H1 (cell line): ENCODE measurements around the gene NOSIP. TPM values are rescaled to one million over a fixed set of nuclear protein-coding genes. Genes with fewer than 3 reads are reported as not detected.

ENCODE experiments used
- BCL11A ChIP-seq, 2 experiments: IDR thresholded peaks; one replicate each; pipeline ENCODE4 v1.6.1; 2011; ENCODE audit warnings: low read depth in 2 of 2, low read length in 2 of 2, mild to moderate bottlenecking in 2 of 2
- CHD2 ChIP-seq: IDR thresholded peaks from 2 replicates; pipeline ENCODE4 v1.6.1; 2012; ENCODE audit warnings: low read length, improper control_type of control experiment
- CHD7 ChIP-seq: fragments of 300-600 bp; sonication (generic); IDR thresholded peaks from 2 replicates; pipeline ENCODE4 v1.7.1; 2012; ENCODE audit warnings: low read length, moderate library complexity, mild to moderate bottlenecking, inconsistent platforms; ENCODE audit not compliant: insufficient replicate concordance
- EGR1 ChIP-seq: IDR thresholded peaks from 2 replicates; pipeline ENCODE4 v1.6.1; 2011; ENCODE audit warnings: low read depth, low read length, borderline replicate concordance
- NANOG ChIP-seq: IDR thresholded peaks from 2 replicates; pipeline ENCODE4 v1.6.1; 2011; ENCODE audit warnings: low read length, low read depth, mild to moderate bottlenecking, inconsistent platforms; ENCODE audit not compliant: insufficient read depth, poor library complexity, severe bottlenecking
- POU5F1 ChIP-seq: IDR thresholded peaks from 2 replicates; pipeline ENCODE4 v1.6.1; 2011; ENCODE audit warnings: low read depth, mild to moderate bottlenecking, low read length, moderate library complexity
- RAD21 ChIP-seq, 2 experiments: IDR thresholded peaks in 1 of 2; conservative IDR thresholded peaks in 1 of 2; 2 replicates each; pipeline ENCODE4 v1.6.1; 2011; ENCODE audit warnings: low read depth in 2 of 2, low read length in 2 of 2, improper control_type of control experiment in 1 of 2, inconsistent platforms in 1 of 2, mild to moderate bottlenecking in 1 of 2, moderate library complexity in 1 of 2
- RXRA ChIP-seq: IDR thresholded peaks from 2 replicates; pipeline ENCODE4 v1.6.1; 2011; ENCODE audit warnings: low read depth, mild to moderate bottlenecking, low read length, moderate library complexity; ENCODE audit not compliant: insufficient read depth
- SIN3A ChIP-seq, 2 experiments: IDR thresholded peaks in 1 of 2; conservative IDR thresholded peaks in 1 of 2; 2 replicates each; pipeline ENCODE4 v1.6.1; 2011 to 2012; ENCODE audit warnings: low read length in 2 of 2, improper control_type of control experiment in 1 of 2, low read depth in 1 of 2, mild to moderate bottlenecking in 1 of 2
- polyA plus RNA-seq, 7 experiments: library from polyadenylated mRNA; depleted of rRNA in 3 of 7; stranded (reverse) in 5 of 7; unstranded in 2 of 7; fragments of >200 nt in 5 of 7; fragments of 200-250 nt in 2 of 7; gene quantifications; 1 replicate in 5 of 7; 2 replicates in 1 of 7; 4 replicates in 1 of 7; pipeline versions ENCODE4 v1.2.1 to v1.2.3, GENCODE V29; 2011 to 2013; ENCODE audit warnings: missing spikeins in 2 of 7, mixed read lengths in 2 of 7
- total RNA-seq: library from RNA; stranded (reverse); fragmentation: NEBNext Ultra II Directional; extraction: Animal tissue kit (Norgen Biotek cat#: 25700); gene quantifications from 2 replicates; pipeline ENCODE4 v1.2.1, GENCODE V29; 2021

Gene NOSIP
- total and polyA plus RNA-seq, 2 of the 8 experiments (the other 6 are each of a cell fraction or from before 2014, with no cell fraction given) = 85.1 to 192 TPM

DNA sequence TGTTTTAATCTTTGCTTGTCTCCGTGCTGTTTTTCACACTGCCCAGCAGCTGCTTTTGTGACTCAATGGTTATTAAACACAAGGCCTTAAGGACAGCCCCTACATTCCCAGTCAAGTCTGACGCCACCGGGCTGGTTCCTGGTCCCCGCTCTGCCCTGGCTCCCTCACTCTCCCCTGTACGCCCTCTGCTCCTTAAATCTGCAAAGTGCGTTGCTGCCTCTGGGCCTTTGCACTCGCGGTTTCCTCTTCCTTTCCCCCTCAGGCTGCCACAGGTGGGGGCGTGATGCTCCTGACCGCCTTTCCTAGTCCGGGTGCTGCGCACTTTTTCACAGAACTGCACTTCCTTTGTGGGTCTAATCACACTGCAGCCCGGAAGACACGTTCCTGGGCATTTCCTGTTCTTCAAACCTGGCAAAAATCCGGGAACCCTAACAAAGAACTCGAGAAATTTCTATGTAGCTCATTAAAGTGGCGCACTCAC is 25.6 kb downstream of the NOSIP start (continued):
- TF ChIP-seq CHD7 (no peak), NANOG (no peak), CHD2 (no peak), RXRA (no peak), SIN3A (conservative IDR thresholded peaks at IDR 0.05 in 1 of 2, IDR thresholded peaks at IDR 0.05 in 1 of 2; ENCODE audit: low read depth in 1 of 2, low read length in 2 of 2) (no peak), POU5F1 (no peak), EGR1 (no peak), RAD21 (IDR thresholded peaks at IDR 0.05 in 1 of 2, conservative IDR thresholded peaks at IDR 0.05 in 1 of 2; ENCODE audit: low read depth in 2 of 2, low read length in 2 of 2) (no peak), BCL11A (IDR thresholded peaks at IDR 0.05; ENCODE audit: low read depth in 2 of 2, low read length in 2 of 2) (no peak)
